Measurements from ENCODE around the gene NTNG1.

- no peak for TF ChIP-seq CTCF (IDR thresholded peaks at IDR 0.05; ENCODE audit: insufficient read depth, low read length)
- TF ChIP-seq POLR2AphosphoS5 (IDR thresholded peaks at IDR 0.05; ENCODE audit: low read depth): no peak
- TF ChIP-seq GABPA (IDR thresholded peaks at IDR 0.05; ENCODE audit: low read depth): no peak
- no peak for TF ChIP-seq REST (IDR thresholded peaks at IDR 0.05; ENCODE audit: insufficient replicate concordance, low read depth)
- peak; percentile 94 for TF ChIP-seq SPI1 (IDR thresholded peaks at IDR 0.05; ENCODE audit: borderline replicate concordance, low read depth)
Observed at GRCh38 chr1:107405236-107405635, 264.4 kb downstream of the NTNG1 start.
